ENCODE measurements around the gene LAS1L.

Gene LAS1L

DNA sequence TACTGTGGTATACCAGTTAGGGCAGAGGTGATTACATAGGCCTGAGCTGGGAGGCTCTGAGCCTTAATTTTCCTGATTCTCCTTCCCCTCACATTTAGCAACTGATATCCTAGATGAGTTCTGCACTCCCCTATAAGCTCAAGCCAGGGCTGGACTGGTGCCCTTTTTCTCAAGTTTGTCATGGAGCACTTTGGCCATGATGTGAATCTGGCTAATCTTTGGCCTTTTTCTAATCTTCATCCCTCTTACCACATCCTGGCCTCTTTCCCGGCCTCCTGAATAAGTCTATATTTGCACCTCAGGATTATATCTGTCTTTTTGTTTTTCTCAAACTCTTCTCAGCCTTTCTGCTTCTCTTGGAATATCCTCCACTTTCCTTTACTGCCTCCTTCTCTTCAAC lies 10.9 kb upstream of the LAS1L start:
- H3K79me2 ChIP-seq (ENCODE audit: control insufficient read depth, low read length), result no peaks in the 10 kb centered on the region
- H3K4me3 ChIP-seq (ENCODE audit: low read length), result no peak overlapping the region
- H3K27me3 ChIP-seq (ENCODE audit: control insufficient read depth, low read length), result no peaks in the 10 kb centered on the region
- no peaks in the 10 kb centered on the region for H3K4me1 ChIP-seq (ENCODE audit: control insufficient read depth, low read length)
- no peaks in the 10 kb centered on the region for H3K36me3 ChIP-seq (ENCODE audit: control insufficient read depth, low read length)
- no peak overlapping the region for H3K4me2 ChIP-seq (ENCODE audit: low read length)
- no peak for TF ChIP-seq EZH2phosphoT487 (IDR thresholded peaks at IDR 0.05; ENCODE audit: borderline replicate concordance, low read length)
- TF ChIP-seq, protein P1, sequence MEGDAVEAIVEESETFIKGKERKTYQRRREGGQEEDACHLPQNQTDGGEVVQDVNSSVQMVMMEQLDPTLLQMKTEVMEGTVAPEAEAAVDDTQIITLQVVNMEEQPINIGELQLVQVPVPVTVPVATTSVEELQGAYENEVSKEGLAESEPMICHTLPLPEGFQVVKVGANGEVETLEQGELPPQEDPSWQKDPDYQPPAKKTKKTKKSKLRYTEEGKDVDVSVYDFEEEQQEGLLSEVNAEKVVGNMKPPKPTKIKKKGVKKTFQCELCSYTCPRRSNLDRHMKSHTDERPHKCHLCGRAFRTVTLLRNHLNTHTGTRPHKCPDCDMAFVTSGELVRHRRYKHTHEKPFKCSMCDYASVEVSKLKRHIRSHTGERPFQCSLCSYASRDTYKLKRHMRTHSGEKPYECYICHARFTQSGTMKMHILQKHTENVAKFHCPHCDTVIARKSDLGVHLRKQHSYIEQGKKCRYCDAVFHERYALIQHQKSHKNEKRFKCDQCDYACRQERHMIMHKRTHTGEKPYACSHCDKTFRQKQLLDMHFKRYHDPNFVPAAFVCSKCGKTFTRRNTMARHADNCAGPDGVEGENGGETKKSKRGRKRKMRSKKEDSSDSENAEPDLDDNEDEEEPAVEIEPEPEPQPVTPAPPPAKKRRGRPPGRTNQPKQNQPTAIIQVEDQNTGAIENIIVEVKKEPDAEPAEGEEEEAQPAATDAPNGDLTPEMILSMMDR (IDR thresholded peaks at IDR 0.05; ENCODE audit: low read depth, low read length, poor library complexity, severe bottlenecking), result no peak
- no peaks in the 10 kb centered on the region for H3K9me3 ChIP-seq (ENCODE audit: control insufficient read depth, insufficient read depth, low read length)
- no peaks in the 10 kb centered on the region for H4K20me1 ChIP-seq (ENCODE audit: control insufficient read depth, insufficient read depth, low read depth, low read length)
- no peaks in the 10 kb centered on the region for H3K9me2 ChIP-seq (replicated peaks; ENCODE audit: control insufficient read depth, low read length)
- no peak overlapping the region for H3K27ac ChIP-seq (ENCODE audit: low read depth, low read length)
- no peaks in the 10 kb centered on the region for H3F3A ChIP-seq (ENCODE audit: control insufficient read depth, insufficient read depth)

- Histone ChIP-seq H3K4me1 (ENCODE audit: control insufficient read depth, low read length) (peaks cover 11% of the 10 kb centered on the region; the same call in 1 of the 2 replicates), H3F3A (ENCODE audit: control insufficient read depth, insufficient read depth) (no peaks in the 10 kb centered on the region), H3K9me3 (ENCODE audit: control insufficient read depth, insufficient read depth, low read length) (no peaks in the 10 kb centered on the region), H3K79me2 (ENCODE audit: control insufficient read depth, low read length) (peaks cover 24% of the 10 kb centered on the region), H3K9me2 (replicated peaks; ENCODE audit: control insufficient read depth, low read length) (no peaks in the 10 kb centered on the region), H3K36me3 (ENCODE audit: control insufficient read depth, low read length) (peaks cover 12% of the 10 kb centered on the region), H3K4me3 (ENCODE audit: low read length) (no peak overlapping the region), H3K27ac (ENCODE audit: low read depth, low read length) (no peak overlapping the region), H4K20me1 (ENCODE audit: control insufficient read depth, insufficient read depth, low read depth, low read length) (no peaks in the 10 kb centered on the region), H3K4me2 (ENCODE audit: low read length) (no peak overlapping the region), H3K27me3 (ENCODE audit: control insufficient read depth, low read length) (no peaks in the 10 kb centered on the region)
- no peak for TF ChIP-seq EZH2phosphoT487 (IDR thresholded peaks at IDR 0.05; ENCODE audit: borderline replicate concordance, low read length)
- TF ChIP-seq, protein P1 (IDR thresholded peaks at IDR 0.05; ENCODE audit: low read depth, low read length, poor library complexity, severe bottlenecking), result no peak
Measured at GRCh38 chrX:65537229-65537628, 2.6 kb upstream of the LAS1L start.

DNA sequence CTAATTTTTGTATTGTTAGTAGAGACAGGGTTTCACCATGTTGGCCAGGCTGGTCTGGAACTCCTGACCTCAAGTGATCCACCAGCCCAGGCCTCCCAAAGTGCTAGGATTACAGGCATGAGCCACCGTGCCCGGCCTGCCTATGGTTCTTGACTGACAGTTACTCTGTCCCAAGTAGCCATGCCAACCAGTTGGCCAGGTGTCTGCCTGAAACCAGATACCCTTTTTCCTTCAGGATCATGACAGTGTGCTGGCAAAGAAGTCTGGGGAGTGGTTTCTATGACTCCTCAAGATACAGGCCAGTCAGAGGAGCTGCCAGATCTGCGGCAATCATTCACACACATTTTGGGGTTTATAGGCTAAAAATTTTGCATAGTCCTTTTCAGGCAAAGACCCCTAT lies 1.7 kb upstream of the LAS1L start:
- H3K27ac ChIP-seq (ENCODE audit: low read depth, low read length), result no peak overlapping the region

More for the DNA sequence above, 1.7 kb upstream of the LAS1L start:
- H3K79me2 ChIP-seq (ENCODE audit: control insufficient read depth, low read length), result peaks cover 30% of the 10 kb centered on the region
- no peak for TF ChIP-seq EZH2phosphoT487 (IDR thresholded peaks at IDR 0.05; ENCODE audit: borderline replicate concordance, low read length)
- TF ChIP-seq, protein P1 (IDR thresholded peaks at IDR 0.05; ENCODE audit: low read depth, low read length, poor library complexity, severe bottlenecking), result no peak
- no peaks in the 10 kb centered on the region for H3K9me3 ChIP-seq (ENCODE audit: control insufficient read depth, insufficient read depth, low read length)
- H3K36me3 ChIP-seq (ENCODE audit: control insufficient read depth, low read length), result peaks cover 16% of the 10 kb centered on the region
- no peaks in the 10 kb centered on the region for H4K20me1 ChIP-seq (ENCODE audit: control insufficient read depth, insufficient read depth, low read depth, low read length)
- H3K27me3 ChIP-seq (ENCODE audit: control insufficient read depth, low read length), result no peaks in the 10 kb centered on the region
- no peak overlapping the region for H3K4me2 ChIP-seq (ENCODE audit: low read length)
- no peak overlapping the region for H3K4me3 ChIP-seq (ENCODE audit: low read length)
- H3K4me1 ChIP-seq (ENCODE audit: control insufficient read depth, low read length), result peaks cover 11% of the 10 kb centered on the region; the same call in 1 of the 2 replicates
- no peaks in the 10 kb centered on the region for H3K9me2 ChIP-seq (replicated peaks; ENCODE audit: control insufficient read depth, low read length)
- H3F3A ChIP-seq (ENCODE audit: control insufficient read depth, insufficient read depth), result no peaks in the 10 kb centered on the region
